ENCODE data around the gene ITGAD. TPM values are rescaled to one million over a fixed set of nuclear protein-coding genes. Genes with fewer than 3 reads are reported as not detected.

ITGAD gene
- total and polyA plus RNA-seq, 2 of the 13 experiments (the other 11 are each of a cell fraction or from before 2014, with no cell fraction given), result not detected

- TF ChIP-seq POLR2AphosphoS5 (IDR thresholded peaks at IDR 0.05; ENCODE audit: low read depth, low read length) (peak; percentile 77), THAP9 (CRISPR knock-in tag; IDR thresholded peaks at IDR 0.05; ENCODE audit: borderline replicate concordance) (peak; percentile 90), SATB2 (CRISPR knock-in tag; IDR thresholded peaks at IDR 0.05) (peak; percentile 84; the same call in 1 of the 2 replicates), ATRX (CRISPR knock-in tag; IDR thresholded peaks at IDR 0.05; ENCODE audit: borderline replicate concordance) (no peak), MYC (CRISPR knock-in tag; IDR thresholded peaks at IDR 0.05; ENCODE audit: borderline replicate concordance) (peak; percentile 99), ZNF570 (CRISPR knock-in tag; IDR thresholded peaks at IDR 0.05; ENCODE audit: borderline replicate concordance) (peak; percentile 80; the same call in 1 of the 2 replicates), NAIF1 (CRISPR knock-in tag; IDR thresholded peaks at IDR 0.05; ENCODE audit: borderline replicate concordance) (peak; percentile 38), BRD4 (CRISPR knock-in tag; IDR thresholded peaks at IDR 0.05) (peak; percentile 90), ZNF451 (CRISPR knock-in tag; IDR thresholded peaks at IDR 0.05) (peak; percentile 97), ZNF331 (CRISPR knock-in tag; IDR thresholded peaks at IDR 0.05) (peak; percentile 84), PLRG1 (conservative IDR thresholded peaks at IDR 0.05) (no peak), ZBTB46 (CRISPR knock-in tag; IDR thresholded peaks at IDR 0.05; ENCODE audit: borderline replicate concordance) (no peak; the same call in 1 of the 2 replicates), ZNF282 (IDR thresholded peaks at IDR 0.05; ENCODE audit: partially characterized antibody) (no peak), ZNF567 (CRISPR knock-in tag; IDR thresholded peaks at IDR 0.05; ENCODE audit: borderline replicate concordance) (peak; percentile 56; the same call in 1 of the 2 replicates), HIVEP1 (CRISPR knock-in tag; IDR thresholded peaks at IDR 0.05) (peak; percentile 95), SOX6 (IDR thresholded peaks at IDR 0.05) (no peak), SOX6 (CRISPR knock-in tag; IDR thresholded peaks at IDR 0.05) (peak; percentile 77), PHF5A (CRISPR knock-in tag; IDR thresholded peaks at IDR 0.05; ENCODE audit: low read depth, unreplicated experiment) (peak; percentile 43), HHEX (CRISPR knock-in tag; IDR thresholded peaks at IDR 0.05) (no peak), RELA (CRISPR knock-in tag; IDR thresholded peaks at IDR 0.05) (no peak), SIX1 (CRISPR knock-in tag; IDR thresholded peaks at IDR 0.05; ENCODE audit: borderline replicate concordance) (no peak), KLF13 (CRISPR knock-in tag; IDR thresholded peaks at IDR 0.05) (peak; percentile 63; the same call in 1 of the 2 replicates), SNAPC2 (CRISPR knock-in tag; IDR thresholded peaks at IDR 0.05) (peak; percentile 67; the same call in 1 of the 2 replicates), CENPBD1 (CRISPR knock-in tag; IDR thresholded peaks at IDR 0.05; ENCODE audit: borderline replicate concordance, low read depth) (no peak)
Observed at GRCh38 chr16:31458844-31459686, 65.9 kb downstream of the ITGAD start, which contains the start of gene ARMC5 (continued).

Data from HepG2 (cell line).